Keratinocyte (primary cell): ENCODE results near the gene CYP2B6.
"Not testable (repeated sequence)": the region's sequence is repeated elsewhere in the genome, so short reads cannot be mapped to it uniquely, and the experiment has no call there.

ENCODE experiments used
- EZH2 ChIP-seq: IDR thresholded peaks from one replicate; pipeline ENCODE4 v1.6.1; 2012; ENCODE audit warnings: inconsistent platforms, mild to moderate bottlenecking, low read length, moderate library complexity
- TF ChIP-seq, protein P1 (sequence below), 3 experiments: IDR thresholded peaks in 1 of 3; conservative IDR thresholded peaks in 1 of 3; optimal IDR thresholded peaks in 1 of 3; 2 replicates in 2 of 3; 3 replicates in 1 of 3; pipeline versions ENCODE3 to v1.5.1; 2011; ENCODE audit warnings: low read length in 3 of 3, mild to moderate bottlenecking in 3 of 3, moderate library complexity in 2 of 3, control low read depth in 1 of 3, inconsistent platforms in 1 of 3; ENCODE audit not compliant: insufficient read depth in 2 of 3; ENCODE audit errors: extremely low read depth in 1 of 3

DNA sequence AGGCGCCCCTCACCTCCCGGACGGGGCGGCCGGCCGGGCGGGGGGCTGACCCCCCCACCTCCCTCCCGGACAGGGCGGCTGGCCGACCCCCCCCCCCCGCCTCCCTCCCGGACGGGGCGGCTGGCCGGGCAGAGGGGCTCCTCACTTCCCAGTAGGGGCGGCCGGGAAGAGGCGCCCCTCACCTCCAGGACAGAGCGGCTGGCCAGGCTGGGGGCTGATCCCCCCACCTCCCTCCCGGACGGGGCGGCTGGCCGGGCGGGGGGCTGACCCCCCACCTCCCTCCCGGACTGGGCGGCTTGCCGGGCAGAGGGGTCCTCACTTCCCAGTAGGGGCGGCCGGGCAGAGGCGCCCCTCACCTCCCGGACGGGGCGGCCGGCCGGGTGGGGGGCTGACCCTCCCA is 25.7 kb upstream of the CYP2B6 start:
- TF ChIP-seq, protein P1, sequence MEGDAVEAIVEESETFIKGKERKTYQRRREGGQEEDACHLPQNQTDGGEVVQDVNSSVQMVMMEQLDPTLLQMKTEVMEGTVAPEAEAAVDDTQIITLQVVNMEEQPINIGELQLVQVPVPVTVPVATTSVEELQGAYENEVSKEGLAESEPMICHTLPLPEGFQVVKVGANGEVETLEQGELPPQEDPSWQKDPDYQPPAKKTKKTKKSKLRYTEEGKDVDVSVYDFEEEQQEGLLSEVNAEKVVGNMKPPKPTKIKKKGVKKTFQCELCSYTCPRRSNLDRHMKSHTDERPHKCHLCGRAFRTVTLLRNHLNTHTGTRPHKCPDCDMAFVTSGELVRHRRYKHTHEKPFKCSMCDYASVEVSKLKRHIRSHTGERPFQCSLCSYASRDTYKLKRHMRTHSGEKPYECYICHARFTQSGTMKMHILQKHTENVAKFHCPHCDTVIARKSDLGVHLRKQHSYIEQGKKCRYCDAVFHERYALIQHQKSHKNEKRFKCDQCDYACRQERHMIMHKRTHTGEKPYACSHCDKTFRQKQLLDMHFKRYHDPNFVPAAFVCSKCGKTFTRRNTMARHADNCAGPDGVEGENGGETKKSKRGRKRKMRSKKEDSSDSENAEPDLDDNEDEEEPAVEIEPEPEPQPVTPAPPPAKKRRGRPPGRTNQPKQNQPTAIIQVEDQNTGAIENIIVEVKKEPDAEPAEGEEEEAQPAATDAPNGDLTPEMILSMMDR (optimal IDR thresholded peaks at IDR 0.05 in 1 of 3, IDR thresholded peaks at IDR 0.05 in 1 of 3, conservative IDR thresholded peaks at IDR 0.05 in 1 of 3; ENCODE audit: extremely low read depth in 1 of 3, insufficient read depth in 2 of 3, low read length in 3 of 3), result not testable (repeated sequence)
- not testable (repeated sequence) for TF ChIP-seq EZH2
